GM19099 (cell line): ENCODE measurements around the gene OR9Q1.

ENCODE experiments used
- POLR2A ChIP-seq: IDR thresholded peaks from 3 replicates; pipeline ENCODE4 v1.6.1; 2011; ENCODE audit warnings: low read depth; ENCODE audit not compliant: insufficient read length; ENCODE audit errors: extremely low read depth

The OR9Q1 gene

GRCh38 chr11:58023435-58023931, at the start of gene OR9Q1:
Gene OR9Q1, plus strand, starts transcription at chr11:58023881. Its CDS starts 155,564 bp downstream, at chr11:58179445.
- no peak for TF ChIP-seq POLR2A

GRCh38 chr11:57974132-57974531, 49.5 kb upstream of the OR9Q1 start:
- no peak for TF ChIP-seq POLR2A

GRCh38 chr11:57974848-57975601, 48.7 kb upstream of the OR9Q1 start:
- no peak for TF ChIP-seq POLR2A

- no peak for TF ChIP-seq POLR2A
Measured at GRCh38 chr11:57977709-57978108, 46.0 kb upstream of the OR9Q1 start.

- TF ChIP-seq POLR2A: no peak
Measured at GRCh38 chr11:57978686-57979531, 44.8 kb upstream of the OR9Q1 start.

GRCh38 chr11:57979532-57980079, 44.1 kb upstream of the OR9Q1 start:
- TF ChIP-seq POLR2A: no peak

GRCh38 chr11:57980201-57980600, 43.5 kb upstream of the OR9Q1 start:
- no peak for TF ChIP-seq POLR2A

GRCh38 chr11:57981536-57981935, 42.1 kb upstream of the OR9Q1 start:
- TF ChIP-seq POLR2A: no peak

GRCh38 chr11:57982776-57983175, 40.9 kb upstream of the OR9Q1 start:
- TF ChIP-seq POLR2A: no peak

GRCh38 chr11:57983191-57983590, 40.5 kb upstream of the OR9Q1 start:
- no peak for TF ChIP-seq POLR2A

- no peak for TF ChIP-seq POLR2A
Measured at GRCh38 chr11:58000699-58001098, 23.0 kb upstream of the OR9Q1 start.

- no peak for TF ChIP-seq POLR2A
Measured at GRCh38 chr11:58003036-58003435, 20.6 kb upstream of the OR9Q1 start.

GRCh38 chr11:58003591-58003990, 20.1 kb upstream of the OR9Q1 start:
- TF ChIP-seq POLR2A: no peak

- TF ChIP-seq POLR2A: no peak
Measured at GRCh38 chr11:58004664-58005063, 19.0 kb upstream of the OR9Q1 start.

- no peak for TF ChIP-seq POLR2A
Measured at GRCh38 chr11:58006940-58007339, 16.7 kb upstream of the OR9Q1 start.
